HuH-7.5 (cell line): ENCODE results near the gene ERI3.

Experiments
- DNase-seq: peaks from one replicate; pipeline ENCODE4 v3.0.0; 2011; ENCODE audit warnings: low spot score

ERI3 gene

GRCh38 chr1:44237721-44238457 lies 117.2 kb downstream of the ERI3 start:
- no peak for DNase-seq

- DNase-seq, result no peak
These were observed 118.4 kb downstream of the ERI3 start for GRCh38 chr1:44236490-44237272.

GRCh38 chr1:44235808-44236207 lies 119.2 kb downstream of the ERI3 start:
- DNase-seq, result no peak

- DNase-seq, result no peak
These were observed 121.5 kb downstream of the ERI3 start for GRCh38 chr1:44233593-44233992.

- DNase-seq, result no peak
These were observed 124.3 kb downstream of the ERI3 start for GRCh38 chr1:44230796-44231195.

- DNase-seq, result no peak
These were observed 125.5 kb downstream of the ERI3 start for GRCh38 chr1:44229435-44230167.

- no peak for DNase-seq
These were observed 126.8 kb downstream of the ERI3 start for GRCh38 chr1:44228218-44228617.

GRCh38 chr1:44227211-44227610 lies 127.8 kb downstream of the ERI3 start:
- no peak for DNase-seq

GRCh38 chr1:44225761-44226160 lies 129.3 kb downstream of the ERI3 start:
- DNase-seq, result no peak

GRCh38 chr1:44223187-44223610 lies 131.9 kb downstream of the ERI3 start:
- DNase-seq, result no peak

- DNase-seq, result no peak
These were observed 132.5 kb downstream of the ERI3 start for GRCh38 chr1:44222397-44223186.

GRCh38 chr1:44221769-44222168 lies 133.3 kb downstream of the ERI3 start:
- no peak for DNase-seq

GRCh38 chr1:44220755-44221154 lies 134.3 kb downstream of the ERI3 start:
- DNase-seq, result no peak

GRCh38 chr1:44220001-44220751 lies 134.9 kb downstream of the ERI3 start:
- no peak for DNase-seq

GRCh38 chr1:44219301-44219626 lies 135.8 kb downstream of the ERI3 start:
- DNase-seq, result no peak

GRCh38 chr1:44218503-44219300 lies 136.4 kb downstream of the ERI3 start:
- DNase-seq, result no peak

GRCh38 chr1:44217809-44218410 lies 137.1 kb downstream of the ERI3 start:
- DNase-seq, result peak; percentile 83

- peak; percentile 41 for DNase-seq
These were observed 141.6 kb downstream of the ERI3 start, which contains the start of gene DMAP1 for GRCh38 chr1:44213222-44214112. Gene DMAP1 (plus strand): TSS chr1:44213471. CDS start chr1:44213754, 283 bp downstream.
